Right atrium auricular region (tissue), 2 donors: ENCODE results near the gene ZIM2. TPM values are rescaled to one million over a fixed set of nuclear protein-coding genes. Genes with fewer than 3 reads are reported as not detected.

Experiments used
- DNase-seq: peaks from one replicate; pipeline ENCODE4 v3.0.0-alpha.2; 2019; ENCODE audit warnings: low spot score
- H3K27ac ChIP-seq, 2 donors: fragments of 200-600 bp; sonication (generic); 1 replicate in 1 of 2; 2 replicates in 1 of 2; pipeline ENCODE4 v1.5.1; 2016 to 2019
- H3K27me3 ChIP-seq, 2 donors: fragments of 200-600 bp; sonication (generic); one replicate each; pipeline versions ENCODE4 v1.5.1 to v1.6.0; 2017 to 2019
- H3K36me3 ChIP-seq: fragments of 200-600 bp; sonication (generic); one replicate; pipeline ENCODE4 v1.5.1; 2016
- H3K4me1 ChIP-seq, 2 donors: fragments of 200-600 bp; sonication (generic); one replicate each; pipeline versions ENCODE4 v1.5.1 to v1.6.0; 2017 to 2019
- H3K4me3 ChIP-seq, 2 donors: fragments of 200-600 bp; sonication (generic); 1 replicate in 1 of 2; 2 replicates in 1 of 2; pipeline ENCODE4 v1.5.1; 2017 to 2019; ENCODE audit warnings: mild to moderate bottlenecking in 1 of 2, moderate library complexity in 1 of 2
- H3K9me3 ChIP-seq, 2 donors: fragments of 200-600 bp; sonication (generic); one replicate each; pipeline ENCODE4 v1.5.1; 2019
- CTCF ChIP-seq, 2 donors: fragments of 200-600 bp; sonication (generic); IDR thresholded peaks; one replicate each; pipeline ENCODE4 v1.5.1; 2019; ENCODE audit warnings: antibody characterized with exemption in 2 of 2
- total RNA-seq, 2 donors: library from RNA; depleted of rRNA; stranded (reverse); fragments of >200 nt; gene quantifications; one replicate each; pipeline ENCODE4 v1.1.0, GENCODE V29; 2016

The ZIM2 gene
- total RNA-seq, 2 donors from 2014 or later: not detected

DNA sequence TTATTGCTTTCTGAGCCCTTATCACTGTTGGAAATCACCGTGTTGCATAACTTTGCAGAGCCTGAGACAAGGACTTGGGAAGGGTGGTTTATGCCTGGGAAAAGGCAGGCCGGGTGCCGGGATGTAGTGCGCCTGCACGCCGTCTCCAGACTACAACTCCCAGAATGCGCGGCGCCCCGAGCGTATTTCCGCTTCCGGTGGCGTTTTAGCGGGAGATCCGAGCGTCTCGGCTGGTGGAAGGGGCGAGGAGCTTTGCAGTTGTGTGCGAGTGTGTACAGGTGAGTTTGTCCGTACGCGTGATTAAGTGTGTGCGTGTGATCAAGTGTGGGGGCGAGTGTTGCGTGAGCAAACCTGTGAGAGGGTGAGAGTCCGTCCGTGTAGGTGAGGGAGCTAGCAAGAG, 75.4 kb downstream of the ZIM2 start:
- H3K9me3 ChIP-seq: no peaks in the 10 kb centered on the region
- peak; percentile 62 for DNase-seq

DNA sequence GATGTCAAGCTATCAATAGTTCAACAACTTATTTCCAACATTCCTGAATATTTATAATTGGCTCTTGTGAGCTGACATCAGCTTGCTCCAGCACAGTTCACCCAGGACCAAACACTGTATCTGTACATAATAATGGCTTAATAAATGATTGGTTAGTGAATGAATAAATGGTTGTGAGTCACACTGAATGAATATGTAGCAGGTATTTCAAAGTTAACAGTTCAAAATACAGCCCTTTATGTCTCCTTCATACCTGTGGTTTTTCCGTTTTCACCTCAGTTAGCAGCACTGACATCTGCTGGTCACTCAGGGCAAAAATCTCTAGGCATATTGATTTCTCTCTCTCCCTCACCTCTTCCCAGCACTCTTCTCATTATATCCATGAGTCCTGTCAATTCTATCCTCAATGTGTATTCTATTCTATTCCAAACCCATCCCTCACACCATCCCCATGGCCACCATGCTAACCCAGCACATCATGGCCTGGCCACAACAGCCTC, 76.3 kb downstream of the ZIM2 start:
- no peak overlapping the region for H3K27ac ChIP-seq
- no peak overlapping the region for H3K4me3 ChIP-seq
- H3K4me1 ChIP-seq: peaks cover 0 to 4% of the 10 kb centered on the region in 2 donors
- no peaks in the 10 kb centered on the region for H3K27me3 ChIP-seq
- TF ChIP-seq CTCF (IDR thresholded peaks at IDR 0.05): no peak
- no peaks in the 10 kb centered on the region for H3K36me3 ChIP-seq
- no peak for DNase-seq
- H3K9me3 ChIP-seq: no peaks in the 10 kb centered on the region

More for the DNA sequence above, 75.4 kb downstream of the ZIM2 start:
- Histone ChIP-seq H3K27ac (no peak overlapping the region), H3K4me1 (peaks cover 0 to 4% of the 10 kb centered on the region in 2 donors), H3K36me3 (no peaks in the 10 kb centered on the region), H3K27me3 (no peaks in the 10 kb centered on the region), H3K4me3 (peak overlapping the region; percentile 33 to 54)
- TF ChIP-seq CTCF (IDR thresholded peaks at IDR 0.05): no peak

GRCh38 chr19:56760842-56761241, 79.7 kb downstream of the ZIM2 start:
- no peak for DNase-seq
- TF ChIP-seq CTCF (IDR thresholded peaks at IDR 0.05): no peak
- H3K4me3 ChIP-seq: no peak overlapping the region
- H3K36me3 ChIP-seq: no peaks in the 10 kb centered on the region
- no peaks in the 10 kb centered on the region for H3K27me3 ChIP-seq
- no peak overlapping the region for H3K27ac ChIP-seq
- peaks cover 0 to 4% of the 10 kb centered on the region in 2 donors for H3K4me1 ChIP-seq
- H3K9me3 ChIP-seq: no peaks in the 10 kb centered on the region

GRCh38 chr19:56759531-56759930, 81.0 kb downstream of the ZIM2 start:
- H3K36me3 ChIP-seq: no peaks in the 10 kb centered on the region
- no peak for TF ChIP-seq CTCF (IDR thresholded peaks at IDR 0.05)

DNA sequence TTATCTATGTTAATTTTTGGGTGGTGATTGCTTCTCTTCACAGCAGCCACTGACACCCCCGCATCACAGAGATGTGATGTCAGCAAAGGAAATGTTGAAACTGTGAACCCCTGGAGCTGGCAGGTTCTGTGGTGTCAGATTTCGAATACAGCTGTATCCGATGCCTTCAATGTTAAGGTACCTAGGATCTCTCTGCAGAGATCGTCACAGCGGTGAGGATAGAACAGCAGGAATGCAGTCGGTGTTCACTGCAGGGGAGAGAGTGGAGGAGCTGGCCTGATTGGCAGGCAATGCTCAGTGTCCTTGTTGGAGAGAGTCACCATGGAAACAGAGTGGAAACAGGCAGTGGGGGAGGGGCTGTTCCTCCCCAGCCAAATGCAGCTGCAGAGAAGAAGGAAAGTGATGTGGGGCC, 89.4 kb downstream of the ZIM2 start:
- Histone ChIP-seq H3K27ac (no peak overlapping the region), H3K9me3 (no peaks in the 10 kb centered on the region), H3K36me3 (no peaks in the 10 kb centered on the region), H3K27me3 (no peaks in the 10 kb centered on the region), H3K4me1 (no peaks in the 10 kb centered on the region), H3K4me3 (no peak overlapping the region)
- DNase-seq: no peak
- no peak for TF ChIP-seq CTCF (IDR thresholded peaks at IDR 0.05)

More at GRCh38 chr19:56759531-56759930, 81.0 kb downstream of the ZIM2 start:
- no peak overlapping the region for H3K27ac ChIP-seq
- no peaks in the 10 kb centered on the region for H3K27me3 ChIP-seq
- no peak overlapping the region for H3K4me3 ChIP-seq
- DNase-seq: no peak
- no peaks in the 10 kb centered on the region for H3K9me3 ChIP-seq
- H3K4me1 ChIP-seq: no peaks in the 10 kb centered on the region

DNA sequence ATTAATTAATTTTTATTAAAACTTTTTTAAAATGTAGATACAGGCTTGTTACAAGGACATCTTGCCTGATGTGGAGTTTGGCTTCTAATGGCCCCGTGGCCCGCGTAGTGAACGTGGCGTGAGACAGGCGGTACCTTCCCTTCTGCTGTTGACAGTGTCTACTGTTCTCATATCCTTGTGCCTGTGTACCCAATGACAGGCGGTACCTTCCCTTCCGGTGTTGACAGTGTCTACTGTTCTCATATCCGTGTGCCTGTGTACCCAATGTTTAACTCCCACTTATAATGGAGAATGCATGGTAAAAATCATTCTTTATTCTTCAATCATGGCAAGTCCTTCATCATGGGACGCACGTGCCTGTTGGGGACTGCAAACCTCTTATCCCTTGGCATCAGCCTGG, 89.9 kb downstream of the ZIM2 start:
- H3K9me3 ChIP-seq: no peaks in the 10 kb centered on the region
- no peaks in the 10 kb centered on the region for H3K4me1 ChIP-seq
- no peak overlapping the region for H3K4me3 ChIP-seq
- TF ChIP-seq CTCF (IDR thresholded peaks at IDR 0.05): no peak
- no peaks in the 10 kb centered on the region for H3K27me3 ChIP-seq
- H3K27ac ChIP-seq: no peak overlapping the region
- no peaks in the 10 kb centered on the region for H3K36me3 ChIP-seq
- no peak for DNase-seq
